ENCODE results near the gene TSC22D4. TPM values are rescaled to one million over a fixed set of nuclear protein-coding genes. Genes with fewer than 3 reads are reported as not detected.

TSC22D4 gene
- total RNA-seq, 1 donor from 2014 or later = 32.2 TPM

DNA sequence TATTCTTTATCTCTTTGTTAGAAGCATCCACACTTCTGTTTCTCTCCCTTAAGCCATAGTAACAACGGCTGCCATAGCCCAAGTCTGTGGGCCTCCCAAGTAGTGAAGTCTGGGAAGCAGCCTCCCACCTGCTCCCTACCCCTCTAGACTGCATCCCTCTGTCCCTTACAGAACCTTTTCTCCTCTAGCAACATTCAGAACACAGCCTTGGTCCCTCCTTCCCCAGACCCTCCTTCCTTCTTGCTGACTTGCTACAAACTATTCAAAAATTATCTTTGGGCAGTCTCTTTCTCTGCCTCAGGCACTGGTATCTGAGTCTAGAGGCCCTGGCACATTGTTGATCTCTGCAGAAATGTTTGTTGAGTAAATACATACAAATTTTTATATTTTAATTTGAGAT, 2.5 kb upstream of the TSC22D4 start:
- no peaks in the 10 kb centered on the region for H3K9me3 Mint-ChIP-seq (ENCODE audit: low read depth)
- no peak for DNase-seq (ENCODE audit: low spot score, unreplicated experiment)
- no peaks in the 10 kb centered on the region for H3K27me3 Mint-ChIP-seq
- peaks cover 20% of the 10 kb centered on the region for H3K4me1 Mint-ChIP-seq (ENCODE audit: low read depth)
- no peaks in the 10 kb centered on the region for H3K36me3 Mint-ChIP-seq (ENCODE audit: insufficient read depth)
- TF ChIP-seq, protein P1, sequence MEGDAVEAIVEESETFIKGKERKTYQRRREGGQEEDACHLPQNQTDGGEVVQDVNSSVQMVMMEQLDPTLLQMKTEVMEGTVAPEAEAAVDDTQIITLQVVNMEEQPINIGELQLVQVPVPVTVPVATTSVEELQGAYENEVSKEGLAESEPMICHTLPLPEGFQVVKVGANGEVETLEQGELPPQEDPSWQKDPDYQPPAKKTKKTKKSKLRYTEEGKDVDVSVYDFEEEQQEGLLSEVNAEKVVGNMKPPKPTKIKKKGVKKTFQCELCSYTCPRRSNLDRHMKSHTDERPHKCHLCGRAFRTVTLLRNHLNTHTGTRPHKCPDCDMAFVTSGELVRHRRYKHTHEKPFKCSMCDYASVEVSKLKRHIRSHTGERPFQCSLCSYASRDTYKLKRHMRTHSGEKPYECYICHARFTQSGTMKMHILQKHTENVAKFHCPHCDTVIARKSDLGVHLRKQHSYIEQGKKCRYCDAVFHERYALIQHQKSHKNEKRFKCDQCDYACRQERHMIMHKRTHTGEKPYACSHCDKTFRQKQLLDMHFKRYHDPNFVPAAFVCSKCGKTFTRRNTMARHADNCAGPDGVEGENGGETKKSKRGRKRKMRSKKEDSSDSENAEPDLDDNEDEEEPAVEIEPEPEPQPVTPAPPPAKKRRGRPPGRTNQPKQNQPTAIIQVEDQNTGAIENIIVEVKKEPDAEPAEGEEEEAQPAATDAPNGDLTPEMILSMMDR (IDR thresholded peaks at IDR 0.05; ENCODE audit: unreplicated experiment) = no peak
- no peak overlapping the region for H3K27ac Mint-ChIP-seq
- peak overlapping the region; percentile 44 for H3K4me3 Mint-ChIP-seq (ENCODE audit: low read depth)

DNA sequence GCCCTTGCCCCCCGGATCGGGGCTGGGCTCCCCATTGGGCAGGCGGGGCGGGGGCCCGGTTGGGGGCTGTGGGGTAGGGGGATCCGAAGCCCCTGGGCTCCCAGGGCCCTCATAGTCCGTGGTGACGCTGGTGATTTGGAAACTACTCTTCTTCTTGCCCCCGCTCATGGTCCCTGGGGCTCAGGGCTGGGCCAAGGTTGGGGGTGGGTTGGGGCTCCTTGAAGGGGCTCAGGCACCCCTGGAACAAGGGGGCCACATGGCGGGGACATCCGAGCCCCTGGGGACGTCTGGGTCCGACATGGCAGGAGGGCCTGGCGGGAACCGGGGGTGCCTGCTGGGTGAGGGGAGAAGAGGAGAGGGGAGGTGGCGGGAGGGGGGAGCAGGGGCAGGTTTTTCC, 1.1 kb downstream of the TSC22D4 start:
- Mint-ChIP-seq H3K27me3 (no peaks in the 10 kb centered on the region), H3K4me3 (ENCODE audit: low read depth) (peak overlapping the region; percentile 80), H3K9me3 (ENCODE audit: low read depth) (no peaks in the 10 kb centered on the region), H3K36me3 (ENCODE audit: insufficient read depth) (no peaks in the 10 kb centered on the region), H3K27ac (no peak overlapping the region), H3K4me1 (ENCODE audit: low read depth) (peaks cover 10% of the 10 kb centered on the region)
- no peak for DNase-seq (ENCODE audit: low spot score, unreplicated experiment)
- TF ChIP-seq, protein P1 (IDR thresholded peaks at IDR 0.05; ENCODE audit: unreplicated experiment) = no peak

DNA sequence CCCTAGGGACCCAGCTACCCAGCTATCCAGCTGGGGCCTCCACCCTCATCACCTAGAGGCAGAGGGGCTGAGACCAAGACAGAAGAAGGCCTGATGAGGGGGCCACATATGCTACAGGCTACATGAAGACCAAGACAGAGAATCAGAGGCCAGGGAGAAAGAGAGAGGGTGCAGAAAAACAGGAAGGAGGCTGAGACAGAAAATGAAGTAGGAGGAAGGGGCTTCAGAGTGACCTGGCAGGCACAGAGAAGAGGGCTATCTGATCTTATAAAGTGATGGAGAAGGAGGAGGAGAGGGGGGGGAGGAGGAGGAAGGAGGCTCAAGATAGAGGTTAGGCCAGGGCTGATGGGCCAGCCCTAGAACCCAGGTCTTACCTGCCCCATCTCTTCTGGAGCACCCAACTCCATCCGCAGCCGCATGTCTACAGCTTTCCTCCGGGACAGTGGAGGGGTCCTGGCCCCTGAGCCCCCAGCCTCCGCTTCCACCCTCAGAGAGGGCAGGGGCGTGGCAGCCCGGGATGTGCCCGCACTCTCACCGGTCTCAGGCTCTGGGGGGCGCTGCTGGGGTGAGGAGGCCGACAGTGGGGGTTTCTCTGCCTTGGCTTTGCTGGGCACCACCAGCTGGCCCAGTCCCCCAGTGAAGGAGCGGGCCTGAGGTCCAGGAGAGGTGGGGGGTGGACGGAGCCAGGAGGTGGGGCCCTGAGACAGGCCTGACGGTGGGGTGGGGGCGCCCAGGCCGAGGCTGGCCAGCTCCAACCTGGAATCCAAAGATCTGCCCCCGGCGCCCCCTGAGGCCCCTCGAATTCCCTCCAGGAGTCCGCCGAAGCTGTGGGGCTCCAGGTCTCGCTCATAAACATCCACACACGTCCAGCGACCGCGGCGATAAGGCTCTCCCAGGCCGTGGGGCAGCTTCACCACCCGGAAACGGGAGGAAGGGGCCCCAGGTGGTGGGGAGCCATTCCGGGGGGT, 1.8 kb downstream of the TSC22D4 start:
- TF ChIP-seq, protein P1 (IDR thresholded peaks at IDR 0.05; ENCODE audit: unreplicated experiment) = no peak
- Mint-ChIP-seq H3K27ac (peak overlapping the region; percentile 7), H3K4me1 (ENCODE audit: low read depth) (peaks cover 9% of the 10 kb centered on the region), H3K27me3 (no peaks in the 10 kb centered on the region), H3K36me3 (ENCODE audit: insufficient read depth) (no peaks in the 10 kb centered on the region), H3K9me3 (ENCODE audit: low read depth) (no peaks in the 10 kb centered on the region), H3K4me3 (ENCODE audit: low read depth) (peak overlapping the region; percentile 49)
- DNase-seq (ENCODE audit: low spot score, unreplicated experiment) = no peak

DNA sequence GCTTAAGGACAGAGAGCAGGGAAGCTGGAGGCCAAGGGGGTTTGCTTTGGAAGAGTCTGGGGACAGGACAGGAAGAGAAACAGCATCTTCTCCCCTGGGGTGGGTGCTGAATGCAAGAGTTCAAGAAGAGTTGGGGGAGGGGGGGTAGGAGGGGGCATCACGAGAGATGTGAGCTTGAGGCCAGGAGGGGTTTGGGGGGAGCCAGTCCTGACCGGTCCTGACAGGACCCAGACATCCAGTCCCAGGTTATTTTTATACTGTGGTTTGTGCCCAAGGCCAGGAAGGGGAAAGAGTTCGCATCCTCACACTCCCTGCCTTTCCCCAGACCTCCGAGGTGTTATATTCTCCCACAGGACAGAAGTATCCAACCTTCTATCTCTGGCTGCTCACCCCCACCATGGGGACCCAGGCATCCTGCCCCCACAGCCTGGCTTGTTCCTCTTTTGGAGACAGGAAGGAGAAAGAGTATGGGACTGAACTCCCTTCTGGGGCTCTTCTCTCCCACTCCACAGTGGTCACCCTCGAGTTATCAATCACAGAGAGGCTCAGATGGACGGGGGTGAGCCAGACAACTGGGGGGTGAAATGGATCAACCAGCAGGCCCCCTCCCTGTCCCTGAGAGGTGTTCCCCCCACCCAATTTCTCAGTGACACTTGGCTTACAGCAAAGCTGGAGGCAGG, 2.8 kb downstream of the TSC22D4 start:
- H3K36me3 Mint-ChIP-seq (ENCODE audit: insufficient read depth) = no peaks in the 10 kb centered on the region
- H3K4me3 Mint-ChIP-seq (ENCODE audit: low read depth) = no peak overlapping the region
- no peak for DNase-seq (ENCODE audit: low spot score, unreplicated experiment)
- TF ChIP-seq, protein P1 (IDR thresholded peaks at IDR 0.05; ENCODE audit: unreplicated experiment) = no peak
- H3K27me3 Mint-ChIP-seq = no peaks in the 10 kb centered on the region
- no peak overlapping the region for H3K27ac Mint-ChIP-seq
- H3K4me1 Mint-ChIP-seq (ENCODE audit: low read depth) = peaks cover 9% of the 10 kb centered on the region
- no peaks in the 10 kb centered on the region for H3K9me3 Mint-ChIP-seq (ENCODE audit: low read depth)

GRCh38 chr7:100475549-100475948, 3.5 kb downstream of the TSC22D4 start:
- TF ChIP-seq, protein P1 (IDR thresholded peaks at IDR 0.05; ENCODE audit: unreplicated experiment) = no peak
- Mint-ChIP-seq H3K4me3 (ENCODE audit: low read depth) (peak overlapping the region; percentile 31), H3K9me3 (ENCODE audit: low read depth) (no peaks in the 10 kb centered on the region), H3K27ac (no peak overlapping the region), H3K27me3 (no peaks in the 10 kb centered on the region), H3K4me1 (ENCODE audit: low read depth) (peaks cover 9% of the 10 kb centered on the region), H3K36me3 (ENCODE audit: insufficient read depth) (no peaks in the 10 kb centered on the region)
- no peak for DNase-seq (ENCODE audit: low spot score, unreplicated experiment)

Data from progenitor cell of endocrine pancreas (in vitro differentiated cells).